Choroid plexus epithelial cell (primary cell): ENCODE data around the gene SLC46A2.
A peak's percentile ranks its signal among the peaks of the same experiment; 100 is the strongest.

ENCODE experiments used
- DNase-seq: peaks from one replicate; pipeline ENCODE4 v3.0.0-alpha.2; 2010; ENCODE audit warnings: low read depth
- H3K4me3 ChIP-seq: 2 replicates; pipeline ENCODE4 v1.5.1; 2011; ENCODE audit warnings: low read depth, mild to moderate bottlenecking, control low read depth, low read length, moderate library complexity
- CTCF ChIP-seq: conservative IDR thresholded peaks from 2 replicates; pipeline ENCODE4 v1.5.1; 2011; ENCODE audit warnings: low read depth, mild to moderate bottlenecking, control low read depth, inconsistent platforms, low read length, moderate library complexity

SLC46A2 gene

GRCh38 chr9:112887381-112887780, 3.3 kb downstream of the SLC46A2 start:
- DNase-seq, result no peak
- no peak overlapping the region for H3K4me3 ChIP-seq
- peak; percentile 22 for TF ChIP-seq CTCF

GRCh38 chr9:112886351-112886750, 4.3 kb downstream of the SLC46A2 start:
- H3K4me3 ChIP-seq, result no peak overlapping the region
- DNase-seq, result no peak
- no peak for TF ChIP-seq CTCF

- no peak for DNase-seq
- no peak overlapping the region for H3K4me3 ChIP-seq
- TF ChIP-seq CTCF, result no peak
Observed at GRCh38 chr9:112885324-112885723, 5.4 kb downstream of the SLC46A2 start.

GRCh38 chr9:112884721-112885120, 6.0 kb downstream of the SLC46A2 start:
- no peak for DNase-seq
- no peak overlapping the region for H3K4me3 ChIP-seq
- no peak for TF ChIP-seq CTCF

- no peak overlapping the region for H3K4me3 ChIP-seq
- peak; percentile 26 for DNase-seq
- no peak for TF ChIP-seq CTCF
Observed at GRCh38 chr9:112884101-112884500, 6.6 kb downstream of the SLC46A2 start.

GRCh38 chr9:112881331-112881730, 9.3 kb downstream of the SLC46A2 start:
- DNase-seq, result peak; percentile 76
- H3K4me3 ChIP-seq, result no peak overlapping the region
- TF ChIP-seq CTCF, result no peak

- H3K4me3 ChIP-seq, result no peak overlapping the region
- DNase-seq, result no peak
- no peak for TF ChIP-seq CTCF
Observed at GRCh38 chr9:112880650-112881049, 10.0 kb downstream of the SLC46A2 start.
